Keratinocyte (primary cell): ENCODE data around the gene AFF4. TPM values are rescaled to one million over a fixed set of nuclear protein-coding genes. Genes with fewer than 3 reads are reported as not detected.

Source experiments
- DNase-seq: peaks from one replicate; pipeline ENCODE4 v3.0.0-alpha.2; 2011; ENCODE audit warnings: low read depth, missing footprints, low spot score
- FAIRE-seq: peaks from 2 replicates; lab custom pipeline; 2011; peaks lifted over from hg19 to GRCh38; lab: Jason Lieb, UNC
- H2AFZ ChIP-seq: 2 replicates; pipeline ENCODE4 v1.6.0; 2012; ENCODE audit warnings: low read length, control low read depth, inconsistent platforms; ENCODE audit not compliant: control insufficient read depth
- H3K27ac ChIP-seq: 2 replicates; pipeline ENCODE4 v1.5.1; 2011; ENCODE audit warnings: low read length; ENCODE audit not compliant: control insufficient read depth, insufficient read depth
- H3K27me3 ChIP-seq: 3 replicates; pipeline ENCODE4 v1.6.0; 2011; ENCODE audit warnings: low read length; ENCODE audit not compliant: control insufficient read depth, insufficient read depth; ENCODE audit errors: extremely low read depth
- H3K36me3 ChIP-seq, 2 experiments: 2 replicates in 1 of 2; 3 replicates in 1 of 2; pipeline ENCODE4 v1.5.1; 2011; ENCODE audit warnings: low read length in 2 of 2, mild to moderate bottlenecking in 1 of 2; ENCODE audit not compliant: control insufficient read depth in 2 of 2, insufficient read depth in 2 of 2; ENCODE audit errors: extremely low read depth in 1 of 2
- H3K4me1 ChIP-seq: 3 replicates; pipeline ENCODE4 v1.5.1; 2011; ENCODE audit warnings: low read length; ENCODE audit not compliant: control insufficient read depth, insufficient read depth; ENCODE audit errors: extremely low read depth
- H3K4me2 ChIP-seq: 3 replicates; pipeline ENCODE4 v1.6.0; 2011; ENCODE audit warnings: low read depth, low read length; ENCODE audit not compliant: control insufficient read depth, insufficient read depth; ENCODE audit errors: extremely low read depth
- H3K4me3 ChIP-seq, 3 experiments: fragments of 200-600 bp in 1 of 3; sonication (generic) in 1 of 3; 2 replicates in 2 of 3; 3 replicates in 1 of 3; pipeline ENCODE4 v1.5.1; 2011 to 2016; ENCODE audit warnings: low read length in 3 of 3, mild to moderate bottlenecking in 3 of 3, control low read depth in 2 of 3, inconsistent platforms in 1 of 3, low read depth in 1 of 3, mixed read lengths in 1 of 3, mixed run types in 1 of 3, moderate library complexity in 1 of 3; ENCODE audit not compliant: control insufficient read depth in 2 of 3, insufficient read depth in 2 of 3; ENCODE audit errors: extremely low read depth in 1 of 3
- H3K79me2 ChIP-seq: 2 replicates; pipeline ENCODE4 v1.6.0; 2012; ENCODE audit warnings: low read length; ENCODE audit not compliant: control insufficient read depth, insufficient read depth
- H3K9ac ChIP-seq: 3 replicates; pipeline ENCODE4 v1.6.0; 2011; ENCODE audit warnings: low read length; ENCODE audit not compliant: control insufficient read depth, insufficient read depth; ENCODE audit errors: extremely low read depth
- H3K9me1 ChIP-seq: 3 replicates; pipeline ENCODE4 v1.6.0; 2011; ENCODE audit warnings: low read length; ENCODE audit not compliant: control insufficient read depth, insufficient read depth; ENCODE audit errors: extremely low read depth
- H3K9me3 ChIP-seq: 2 replicates; pipeline ENCODE4 v1.5.1; 2012; ENCODE audit warnings: low read depth, low read length; ENCODE audit not compliant: control insufficient read depth
- H4K20me1 ChIP-seq: 3 replicates; pipeline ENCODE4 v1.6.0; 2011; ENCODE audit warnings: low read length; ENCODE audit not compliant: control insufficient read depth, insufficient read depth; ENCODE audit errors: extremely low read depth
- CTCF ChIP-seq, 3 experiments: IDR thresholded peaks in 1 of 3; conservative IDR thresholded peaks in 1 of 3; optimal IDR thresholded peaks in 1 of 3; 2 replicates in 2 of 3; 3 replicates in 1 of 3; pipeline versions ENCODE3 to v1.5.1; 2011; ENCODE audit warnings: low read length in 3 of 3, mild to moderate bottlenecking in 3 of 3, moderate library complexity in 2 of 3, control low read depth in 1 of 3, inconsistent platforms in 1 of 3; ENCODE audit not compliant: insufficient read depth in 2 of 3; ENCODE audit errors: extremely low read depth in 1 of 3
- EZH2 ChIP-seq: IDR thresholded peaks from one replicate; pipeline ENCODE4 v1.6.1; 2012; ENCODE audit warnings: inconsistent platforms, mild to moderate bottlenecking, low read length, moderate library complexity
- dilution Hi-C: fragments of 300-500 bp; cut with MboI; formaldehyde crosslinking; loops from one replicate; pipeline ENCODE4 v1.7.0; 2020; ENCODE audit warnings: low sequenced_read_pairs; ENCODE audit not compliant: extremely low pct_ligation_motif_present
- polyA plus RNA-seq, 5 experiments: library from polyadenylated mRNA; depleted of rRNA in 3 of 5; stranded (reverse) in 3 of 5; stranded (forward) in 1 of 5; unstranded in 1 of 5; fragments of >200 nt; gene quantifications; 1 replicate in 1 of 5; 2 replicates in 3 of 5; 3 replicates in 1 of 5; pipeline versions ENCODE4 v1.2.1 to v1.2.3, GENCODE V29; 2011 to 2012; ENCODE audit warnings: missing spikeins in 2 of 5, low read depth in 1 of 5, low replicate concordance in 1 of 5

The AFF4 gene
- polyA plus RNA-seq, 1 donor (not counting 4 experiments of a cell fraction or from before 2014, with no cell fraction given), result 51.3 TPM

DNA sequence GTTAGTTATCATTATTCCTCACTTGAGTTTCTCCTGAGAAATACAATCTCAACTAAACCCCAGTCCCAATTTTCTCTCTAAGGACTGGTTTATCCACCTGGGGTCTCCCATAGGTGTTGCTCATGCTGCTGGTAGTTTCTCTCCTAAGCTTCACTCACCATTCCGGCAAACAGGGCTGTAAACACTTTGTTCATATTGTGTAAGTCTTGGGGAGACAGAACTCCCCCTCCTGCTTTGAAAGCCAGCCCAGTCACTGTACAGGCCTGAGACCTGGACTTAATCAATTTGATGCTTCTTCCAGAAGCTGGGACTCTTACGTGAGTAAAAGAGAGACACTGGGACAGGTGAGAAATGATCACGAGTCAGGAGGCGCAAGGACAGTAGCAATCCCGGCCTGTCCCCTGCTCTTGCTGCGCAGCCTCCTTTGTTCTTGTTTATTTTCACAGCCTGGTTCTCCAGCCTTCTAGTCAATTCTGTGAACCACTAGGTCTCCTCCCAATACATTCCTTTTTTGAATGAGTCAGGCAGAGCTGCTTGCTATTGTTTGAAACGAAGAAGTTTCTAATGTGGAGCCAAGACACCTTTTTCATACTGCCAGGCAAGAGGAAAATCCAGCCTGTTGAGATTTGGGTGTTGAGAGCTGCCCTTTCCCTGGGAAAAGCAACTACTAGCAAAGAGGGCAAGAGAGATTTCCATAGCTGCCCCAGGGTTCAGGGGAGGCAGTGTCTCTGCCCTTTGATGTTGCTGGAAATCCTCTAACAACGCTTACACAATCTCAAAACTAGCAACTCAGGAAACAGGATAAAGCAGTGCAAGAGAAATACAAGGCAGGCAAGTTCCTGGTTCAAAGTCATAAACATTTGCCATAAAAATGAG lies 123.8 kb downstream of the AFF4 start:
- Histone ChIP-seq H3K9me3 (no peaks in the 10 kb centered on the region), H3K27me3 (no peaks in the 10 kb centered on the region), H3K4me2 (no peak overlapping the region), H3K4me1 (peaks cover 12% of the 10 kb centered on the region), H2AFZ (peak overlapping the region; percentile 63), H4K20me1 (no peaks in the 10 kb centered on the region), H3K9ac (no peak overlapping the region), H3K36me3 (no peaks in the 10 kb centered on the region), H3K9me1 (no peaks in the 10 kb centered on the region), H3K4me3 (no peak overlapping the region), H3K27ac (no peak overlapping the region), H3K79me2 (no peaks in the 10 kb centered on the region)
- TF ChIP-seq EZH2 (no peak), CTCF (optimal IDR thresholded peaks at IDR 0.05 in 1 of 3, IDR thresholded peaks at IDR 0.05 in 1 of 3, conservative IDR thresholded peaks at IDR 0.05 in 1 of 3; ENCODE audit: extremely low read depth in 1 of 3, insufficient read depth in 2 of 3, low read length in 3 of 3) (no peak)
- DNase-seq (no peak), FAIRE-seq (no peak)
- dilution Hi-C loops, result no loop called here

- TF ChIP-seq EZH2, result no peak
- no peak for TF ChIP-seq CTCF (optimal IDR thresholded peaks at IDR 0.05 in 1 of 3, IDR thresholded peaks at IDR 0.05 in 1 of 3, conservative IDR thresholded peaks at IDR 0.05 in 1 of 3; ENCODE audit: extremely low read depth in 1 of 3, insufficient read depth in 2 of 3, low read length in 3 of 3)
- Histone ChIP-seq H3K4me2 (no peak overlapping the region), H3K9me3 (no peaks in the 10 kb centered on the region), H3K36me3 (no peaks in the 10 kb centered on the region), H3K79me2 (no peaks in the 10 kb centered on the region), H3K4me1 (peaks cover 12% of the 10 kb centered on the region), H3K9ac (no peak overlapping the region), H3K9me1 (no peaks in the 10 kb centered on the region), H3K4me3 (no peak overlapping the region), H3K27me3 (no peaks in the 10 kb centered on the region), H4K20me1 (no peaks in the 10 kb centered on the region), H3K27ac (no peak overlapping the region), H2AFZ (no peak overlapping the region)
- no peak for FAIRE-seq
- DNase-seq, result no peak
- dilution Hi-C loops, result no loop called here
Observed at GRCh38 chr5:132838516-132839282, 124.7 kb downstream of the AFF4 start.
